Endothelial cell of umbilical vein (primary cell): ENCODE results near the gene PPP2R2C. TPM values are rescaled to one million over a fixed set of nuclear protein-coding genes. Genes with fewer than 3 reads are reported as not detected.

Experiments
- BruUV-seq: library from RNA; stranded (reverse); fragments of 400-500 nt; replicated peaks from 2 replicates; lab custom pipeline; 2021; lab: Mats Ljungman, UMichigan
- CTCF ChIA-PET: fragments of 300-600, 350-600 bp; sonication (Branson Sonifier 250); formaldehyde crosslinking; loops from one replicate; lab custom pipeline; 2021; ENCODE audit warnings: antibody characterized with exemption, inconsistent platforms; lab: Charles Lee
- POLR2A ChIA-PET: fragments of 300-600, 350-600 bp; sonication (Branson Sonifier 250); formaldehyde crosslinking; loops from one replicate; lab custom pipeline; 2021; ENCODE audit warnings: antibody characterized with exemption, inconsistent platforms; lab: Charles Lee
- DNase-seq: peaks from one replicate; pipeline ENCODE4 v3.0.0-alpha.2; 2011; ENCODE audit warnings: low read depth, low spot score
- FAIRE-seq: peaks from 2 replicates; lab custom pipeline; 2011; peaks lifted over from hg19 to GRCh38; lab: Jason Lieb, UNC
- H2AFZ ChIP-seq: 2 replicates; pipeline ENCODE4 v1.6.0; 2012; ENCODE audit warnings: low read depth, low read length, control low read depth, inconsistent platforms
- H3K27ac ChIP-seq: 2 replicates; pipeline ENCODE4 v1.5.1; 2011; ENCODE audit warnings: low read depth, mild to moderate bottlenecking, control low read depth, low read length, moderate library complexity; ENCODE audit not compliant: insufficient read depth
- H3K27me3 ChIP-seq, 2 experiments: 2 replicates each; pipeline versions ENCODE4 v1.6.0 to v1.6.1; 2011; ENCODE audit warnings: low read length in 2 of 2, mixed read lengths in 1 of 2; ENCODE audit not compliant: control insufficient read depth in 2 of 2, insufficient read depth in 2 of 2
- H3K36me3 ChIP-seq, 2 experiments: 2 replicates in 1 of 2; 3 replicates in 1 of 2; pipeline ENCODE4 v1.5.1; 2011; ENCODE audit warnings: low read length in 2 of 2, mild to moderate bottlenecking in 1 of 2, moderate library complexity in 1 of 2; ENCODE audit not compliant: control insufficient read depth in 2 of 2, insufficient read depth in 2 of 2; ENCODE audit errors: extremely low read depth in 1 of 2
- H3K4me1 ChIP-seq: 3 replicates; pipeline ENCODE4 v1.5.1; 2011; ENCODE audit warnings: mild to moderate bottlenecking, low read length; ENCODE audit not compliant: control insufficient read depth, insufficient read depth; ENCODE audit errors: extremely low read depth
- H3K4me2 ChIP-seq: 2 replicates; pipeline ENCODE4 v1.6.1; 2011; ENCODE audit warnings: low read length, control low read depth, mixed read lengths; ENCODE audit not compliant: insufficient read depth
- H3K4me3 ChIP-seq, 3 experiments: fragments of 200-600 bp in 1 of 3; sonication (generic), shearing (Covaris generic) in 1 of 3; replicated peaks in 1 of 3; 2 replicates each; pipeline ENCODE4 v1.5.1; 2011 to 2016; ENCODE audit warnings: control low read depth in 3 of 3, low read length in 3 of 3, mild to moderate bottlenecking in 2 of 3, inconsistent platforms in 1 of 3, low read depth in 1 of 3, moderate library complexity in 1 of 3; ENCODE audit not compliant: insufficient read depth in 1 of 3
- H3K79me2 ChIP-seq: 2 replicates; pipeline ENCODE4 v1.6.0; 2012; ENCODE audit warnings: low read length, inconsistent platforms; ENCODE audit not compliant: control insufficient read depth, insufficient read depth
- H3K9ac ChIP-seq: replicated peaks from 2 replicates; pipeline ENCODE3; 2011; ENCODE audit warnings: low read length, control low read depth; ENCODE audit not compliant: insufficient read depth; ENCODE audit errors: extremely low read depth
- H3K9me1 ChIP-seq: replicated peaks from 3 replicates; pipeline ENCODE4 v1.6.0; 2011; ENCODE audit warnings: mild to moderate bottlenecking, low read length; ENCODE audit not compliant: control insufficient read depth, insufficient read depth; ENCODE audit errors: extremely low read depth
- H3K9me3 ChIP-seq: replicated peaks from 2 replicates; pipeline ENCODE4 v1.5.1; 2012; ENCODE audit warnings: low read length, inconsistent platforms; ENCODE audit not compliant: control insufficient read depth, insufficient read depth
- H4K20me1 ChIP-seq: replicated peaks from 2 replicates; pipeline ENCODE3; 2011; ENCODE audit warnings: mild to moderate bottlenecking, low read length; ENCODE audit not compliant: control insufficient read depth, insufficient read depth; ENCODE audit errors: extremely low read depth
- CTCF ChIP-seq, 2 donors: IDR thresholded peaks; 1 replicate in 1 of 2; 2 replicates in 1 of 2; pipeline ENCODE4 v1.5.1; 2011; ENCODE audit warnings: low read length in 2 of 2, mild to moderate bottlenecking in 2 of 2, moderate library complexity in 2 of 2, control low read depth in 1 of 2, inconsistent platforms in 1 of 2, low read depth in 1 of 2; ENCODE audit not compliant: insufficient read depth in 1 of 2; ENCODE audit errors: extremely low read depth in 1 of 2
- EZH2 ChIP-seq: IDR thresholded peaks from 2 replicates; pipeline ENCODE4 v1.6.1; 2012; ENCODE audit warnings: borderline replicate concordance, low read depth, mild to moderate bottlenecking, moderate library complexity, low read length, inconsistent platforms; ENCODE audit not compliant: severe bottlenecking
- FOS ChIP-seq: IDR thresholded peaks from 2 replicates; pipeline ENCODE4 v1.6.1; 2011; ENCODE audit warnings: mild to moderate bottlenecking, low read length, moderate library complexity, borderline replicate concordance; ENCODE audit not compliant: insufficient read depth
- GATA2 ChIP-seq: IDR thresholded peaks from 2 replicates; pipeline ENCODE4 v1.7.0; 2011; ENCODE audit warnings: low read depth, mild to moderate bottlenecking, moderate library complexity, mixed read lengths, low read length; ENCODE audit not compliant: insufficient read length, insufficient read depth
- JUN ChIP-seq: IDR thresholded peaks from 2 replicates; pipeline ENCODE4 v1.6.1; 2011; ENCODE audit warnings: borderline replicate concordance, low read depth; ENCODE audit not compliant: insufficient read length, insufficient read depth
- MAX ChIP-seq: IDR thresholded peaks from 2 replicates; pipeline ENCODE4 v1.6.1; 2011; ENCODE audit not compliant: insufficient read depth, insufficient read length
- MYC ChIP-seq: IDR thresholded peaks from one replicate; pipeline ENCODE4 v1.6.1; 2011; ENCODE audit warnings: mild to moderate bottlenecking, low read depth, low read length
- POLR2A ChIP-seq: IDR thresholded peaks from 2 replicates; pipeline ENCODE4 v1.6.1; 2012; ENCODE audit warnings: low read depth, mild to moderate bottlenecking, control low read depth, low read length
- POLR2AphosphoS5 ChIP-seq: IDR thresholded peaks from 2 replicates; pipeline ENCODE4 v1.6.1; 2012; ENCODE audit warnings: low read depth, mild to moderate bottlenecking, control low read depth, low read length, moderate library complexity; ENCODE audit not compliant: insufficient read depth
- dilution Hi-C: fragments of 300-500 bp; cut with MboI; formaldehyde crosslinking; loops from one replicate; pipeline ENCODE4 v1.15.0; 2019; ENCODE audit warnings: low sequenced_read_pairs; ENCODE audit not compliant: extremely low pct_ligation_motif_present
- intact Hi-C: fragments of 100-400 bp; cut with micrococcal nuclease; formaldehyde crosslinking; loops from one replicate; pipeline ENCODE4 v1.10.0; 2022
- polyA plus RNA-seq, 4 experiments: library from polyadenylated mRNA; depleted of rRNA in 3 of 4; stranded (reverse) in 3 of 4; unstranded in 1 of 4; fragments of >200 nt; gene quantifications; 2 replicates each; pipeline versions ENCODE4 v1.2.1 to v1.2.3, GENCODE V29; 2011 to 2012; ENCODE audit warnings: missing spikeins in 1 of 4
- total RNA-seq: library from RNA; stranded (reverse); gene quantifications from 2 replicates; pipeline ENCODE4 v1.2.3, GENCODE V29; 2021

Gene PPP2R2C
- total and polyA plus RNA-seq, 2 donors (not counting 3 experiments of a cell fraction or from before 2014, with no cell fraction given), result 0.03 to 0.09 TPM

GRCh38 chr4:6450709-6451108, 21.7 kb downstream of the PPP2R2C start:
- dilution Hi-C loops (no loop called here), intact Hi-C loops (no loop called here)
- Histone ChIP-seq H3K4me2 (no peak overlapping the region), H3K9me1 (no peaks in the 10 kb centered on the region), H3K9ac (no peak overlapping the region), H4K20me1 (no peaks in the 10 kb centered on the region), H3K79me2 (no peaks in the 10 kb centered on the region), H3K9me3 (no peaks in the 10 kb centered on the region), H3K4me3 (no peak overlapping the region), H3K27me3 (no peaks in the 10 kb centered on the region), H2AFZ (no peak overlapping the region), H3K27ac (no peak overlapping the region), H3K4me1 (no peaks in the 10 kb centered on the region), H3K36me3 (no peaks in the 10 kb centered on the region)
- no peak for DNase-seq
- no TSS peak for BruUV-seq
- FAIRE-seq, result no peak
- CTCF ChIA-PET, result no interaction called here
- TF ChIP-seq POLR2A (no peak), FOS (no peak), POLR2AphosphoS5 (no peak), MYC (no peak), GATA2 (no peak), CTCF (IDR thresholded peaks at IDR 0.05; ENCODE audit: extremely low read depth in 1 of 2, insufficient read depth in 1 of 2, low read depth in 1 of 2, low read length in 2 of 2) (no peak), MAX (no peak), JUN (no peak), EZH2 (no peak)
- POLR2A ChIA-PET, result no interaction called here
